KOPT-K1 (cell line): ENCODE data around the gene SHLD2.
"Not testable (repeated sequence)": the region's sequence is repeated elsewhere in the genome, so short reads cannot be mapped to it uniquely, and the experiment has no call there.

ENCODE experiments used
- H3K27ac ChIP-seq: fragments of 200-600 bp; sonication (generic); 2 replicates; pipeline ENCODE4 v1.5.1; 2016; ENCODE audit warnings: antibody characterized with exemption, mild to moderate bottlenecking, low read depth, low read length; ENCODE audit not compliant: poor library complexity, severe bottlenecking
- H3K36me3 ChIP-seq: fragments of 200-600 bp; sonication (generic); 2 replicates; pipeline ENCODE4 v1.5.1; 2017; ENCODE audit warnings: antibody characterized with exemption, mild to moderate bottlenecking, low read length, moderate library complexity; ENCODE audit not compliant: insufficient read depth
- H3K9me3 ChIP-seq: fragments of 200-600 bp; sonication (generic); 2 replicates; pipeline ENCODE4 v1.5.1; 2017; ENCODE audit warnings: antibody characterized with exemption, low read length, mild to moderate bottlenecking; ENCODE audit not compliant: insufficient read depth, poor library complexity, severe bottlenecking

The SHLD2 gene

GRCh38 chr10:87210309-87210708, 115.3 kb downstream of the SHLD2 start:
- H3K9me3 ChIP-seq, H3K36me3 ChIP-seq, H3K27ac ChIP-seq: not testable (repeated sequence)

- not testable (repeated sequence) for H3K9me3 ChIP-seq, H3K27ac ChIP-seq, H3K36me3 ChIP-seq
Measured at GRCh38 chr10:87211848-87212247, 116.8 kb downstream of the SHLD2 start.

GRCh38 chr10:87213150-87213765, 118.3 kb downstream of the SHLD2 start:
- not testable (repeated sequence) for H3K9me3 ChIP-seq, H3K27ac ChIP-seq, H3K36me3 ChIP-seq

- not testable (repeated sequence) for H3K36me3 ChIP-seq, H3K9me3 ChIP-seq, H3K27ac ChIP-seq
Measured at GRCh38 chr10:87213806-87214205, 118.8 kb downstream of the SHLD2 start.

GRCh38 chr10:87216120-87216519, 121.1 kb downstream of the SHLD2 start:
- not testable (repeated sequence) for H3K36me3 ChIP-seq, H3K27ac ChIP-seq, H3K9me3 ChIP-seq

- H3K9me3 ChIP-seq, H3K27ac ChIP-seq, H3K36me3 ChIP-seq: not testable (repeated sequence)
Measured at GRCh38 chr10:87219370-87219769, 124.4 kb downstream of the SHLD2 start.

- H3K36me3 ChIP-seq, H3K27ac ChIP-seq, H3K9me3 ChIP-seq: not testable (repeated sequence)
Measured at GRCh38 chr10:87222789-87223188, 127.8 kb downstream of the SHLD2 start.

- not testable (repeated sequence) for H3K36me3 ChIP-seq, H3K9me3 ChIP-seq
Measured at GRCh38 chr10:87225148-87225547, 130.1 kb downstream of the SHLD2 start, which contains the start of gene NUTM2A. Gene NUTM2A, plus strand, starts transcription at chr10:87225448. Its CDS starts 383 bp downstream, at chr10:87225831.

GRCh38 chr10:87228247-87228646, 133.2 kb downstream of the SHLD2 start:
- H3K27ac ChIP-seq, H3K9me3 ChIP-seq, H3K36me3 ChIP-seq: not testable (repeated sequence)

More at GRCh38 chr10:87225148-87225547, 130.1 kb downstream of the SHLD2 start, which contains the start of gene NUTM2A:
- H3K27ac ChIP-seq: not testable (repeated sequence)

GRCh38 chr10:87229211-87229610, 134.2 kb downstream of the SHLD2 start:
- not testable (repeated sequence) for H3K36me3 ChIP-seq, H3K27ac ChIP-seq, H3K9me3 ChIP-seq

- H3K9me3 ChIP-seq, H3K36me3 ChIP-seq, H3K27ac ChIP-seq: not testable (repeated sequence)
Measured at GRCh38 chr10:87234854-87235253, 139.8 kb downstream of the SHLD2 start.

- not testable (repeated sequence) for H3K27ac ChIP-seq, H3K36me3 ChIP-seq, H3K9me3 ChIP-seq
Measured at GRCh38 chr10:87237244-87237643, 142.2 kb downstream of the SHLD2 start.

GRCh38 chr10:87239346-87239808, 144.4 kb downstream of the SHLD2 start:
- H3K27ac ChIP-seq, H3K9me3 ChIP-seq, H3K36me3 ChIP-seq: not testable (repeated sequence)
